ENCODE data around the gene HOXA11. TPM values are rescaled to one million over a fixed set of nuclear protein-coding genes. Genes with fewer than 3 reads are reported as not detected.

The HOXA11 gene
- total RNA-seq, 1 experiment from 2014 or later: not detected

DNA sequence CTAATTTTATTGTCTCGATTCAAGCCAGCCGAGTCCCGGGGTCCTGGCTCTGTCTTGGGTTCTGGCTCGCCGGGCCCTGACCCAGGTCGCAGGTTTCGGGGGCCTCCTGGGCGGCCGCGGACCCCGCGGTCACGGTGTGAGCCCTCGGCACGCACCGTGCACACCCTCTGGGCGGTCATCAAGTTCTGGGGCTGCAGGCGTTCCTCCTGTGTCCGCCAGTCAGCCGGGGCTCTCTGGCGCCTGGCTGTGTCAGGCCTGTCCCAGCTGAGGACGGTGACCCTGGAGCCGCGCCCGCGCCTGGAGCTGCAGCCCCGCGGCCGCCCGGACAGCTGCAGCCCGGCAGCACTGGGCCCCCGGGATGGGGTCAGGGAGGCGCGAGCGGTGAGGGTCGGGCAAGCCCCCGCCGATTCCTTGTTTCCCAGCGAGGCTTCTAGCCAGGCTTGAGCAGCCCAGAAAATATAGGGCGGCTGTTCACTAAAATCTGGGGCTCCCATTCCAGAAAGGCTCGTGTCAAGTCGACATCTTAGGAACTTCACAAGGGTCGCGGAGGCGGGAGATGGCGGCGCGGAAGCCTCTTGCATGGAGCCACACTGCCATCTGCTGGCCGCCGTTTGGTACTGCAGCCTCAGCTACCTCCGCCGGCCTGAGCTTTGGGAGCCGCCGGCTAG, 24.4 kb downstream of the HOXA11 start:
- H3K9ac ChIP-seq (ENCODE audit: low read length): peak overlapping the region; percentile 74
- peaks cover 33% of the 10 kb centered on the region for H3K4me1 ChIP-seq (ENCODE audit: low read length)

DNA sequence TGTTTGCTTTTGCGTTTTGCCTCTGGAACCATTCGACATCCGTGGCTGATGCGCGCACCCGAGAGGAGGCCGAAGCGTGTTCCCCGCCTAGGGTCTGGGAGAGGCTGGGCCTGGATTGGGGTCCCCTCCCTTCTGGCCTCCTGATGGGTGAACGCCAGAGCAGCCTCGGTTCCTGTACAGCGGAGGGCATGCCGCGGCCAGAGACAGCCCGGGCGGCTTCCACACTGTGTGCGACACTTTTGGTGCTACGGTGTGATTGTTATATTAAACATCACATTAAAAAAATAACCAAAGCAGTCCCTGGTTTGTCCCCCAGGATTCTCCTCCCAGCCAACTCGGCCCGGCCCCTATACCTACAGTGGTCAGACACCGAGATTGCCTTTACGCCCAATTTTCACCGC, 24.9 kb downstream of the HOXA11 start:
- peaks cover 38% of the 10 kb centered on the region for H3K4me1 ChIP-seq (ENCODE audit: low read length)
- H3K27ac ChIP-seq (ENCODE audit: low read length): no peak overlapping the region
- H3K79me2 ChIP-seq (ENCODE audit: low read length): no peaks in the 10 kb centered on the region
- no peaks in the 10 kb centered on the region for H3K27me3 ChIP-seq (ENCODE audit: low read length)
- peak overlapping the region; percentile 74 for H3K9ac ChIP-seq (ENCODE audit: low read length)
- H3K4me2 ChIP-seq (ENCODE audit: low read depth, low read length, poor library complexity, severe bottlenecking): peak overlapping the region; percentile 100
- H3K36me3 ChIP-seq (ENCODE audit: insufficient read depth, low read length): no peaks in the 10 kb centered on the region
- H4K20me1 ChIP-seq (ENCODE audit: insufficient read depth, low read depth, low read length): no peaks in the 10 kb centered on the region
- no peak for DNase-seq
- H3K9me2 ChIP-seq (replicated peaks; ENCODE audit: insufficient read depth, low read length): no peaks in the 10 kb centered on the region
- no peaks in the 10 kb centered on the region for H3K9me3 ChIP-seq (ENCODE audit: low read length)
- peak overlapping the region; percentile 100 for H2AFZ ChIP-seq (ENCODE audit: low read length)
- peak overlapping the region; percentile 85 for H3K4me3 ChIP-seq (ENCODE audit: low read length)

More for the DNA sequence above, 24.4 kb downstream of the HOXA11 start:
- peak overlapping the region; percentile 85 for H3K4me3 ChIP-seq (ENCODE audit: low read length)
- no peaks in the 10 kb centered on the region for H3K9me2 ChIP-seq (replicated peaks; ENCODE audit: insufficient read depth, low read length)
- no peaks in the 10 kb centered on the region for H4K20me1 ChIP-seq (ENCODE audit: insufficient read depth, low read depth, low read length)
- no peaks in the 10 kb centered on the region for H3K27me3 ChIP-seq (ENCODE audit: low read length)
- H3K4me2 ChIP-seq (ENCODE audit: low read depth, low read length, poor library complexity, severe bottlenecking): peak overlapping the region; percentile 100
- no peaks in the 10 kb centered on the region for H3K36me3 ChIP-seq (ENCODE audit: insufficient read depth, low read length)
- H3K9me3 ChIP-seq (ENCODE audit: low read length): no peaks in the 10 kb centered on the region
- H3K79me2 ChIP-seq (ENCODE audit: low read length): no peaks in the 10 kb centered on the region
- H2AFZ ChIP-seq (ENCODE audit: low read length): peak overlapping the region; percentile 100
- DNase-seq: peak; percentile 95
- no peak overlapping the region for H3K27ac ChIP-seq (ENCODE audit: low read length)

DNA sequence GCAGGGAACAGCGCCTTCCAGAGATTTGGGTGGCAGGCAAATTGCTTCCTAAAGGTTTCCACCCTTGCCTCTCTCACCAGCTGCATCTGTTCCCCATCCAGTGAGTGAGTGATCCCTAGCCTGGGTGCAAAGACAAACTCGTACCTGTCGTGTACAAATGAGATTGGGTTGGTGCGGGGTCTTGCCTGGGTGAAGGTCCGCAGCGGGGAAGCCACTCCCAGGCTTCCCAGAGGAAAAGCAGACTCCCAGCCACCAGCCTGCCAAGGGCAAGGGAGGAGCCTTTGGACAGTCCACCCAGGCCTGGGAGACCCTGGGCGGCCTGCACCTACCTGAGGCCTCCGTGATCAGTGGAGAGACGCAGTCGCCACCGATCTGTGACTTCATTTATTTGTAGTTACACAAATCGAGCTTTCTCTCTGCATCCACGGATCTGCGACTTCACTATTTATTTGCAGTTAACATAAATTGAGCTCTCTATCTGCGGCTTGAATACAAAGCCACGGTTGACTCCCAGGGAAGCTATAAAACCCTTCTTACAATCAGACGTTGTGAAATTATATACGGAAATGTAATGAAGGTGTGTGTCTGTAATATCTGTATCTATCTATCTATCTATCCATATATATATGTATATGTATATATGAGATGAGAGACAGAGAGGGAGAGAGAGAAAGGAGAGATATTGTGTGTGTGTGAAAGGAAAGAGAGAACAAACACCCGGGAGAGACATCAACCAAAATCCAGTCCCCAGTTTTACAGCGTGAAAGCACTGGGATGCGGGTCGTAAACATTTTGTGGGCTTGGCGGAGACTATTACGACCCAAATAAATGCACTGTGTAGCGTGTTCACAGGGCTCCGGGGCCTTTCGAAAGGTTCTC, 25.5 kb downstream of the HOXA11 start:
- Histone ChIP-seq H3K27me3 (ENCODE audit: low read length) (no peaks in the 10 kb centered on the region), H4K20me1 (ENCODE audit: insufficient read depth, low read depth, low read length) (no peaks in the 10 kb centered on the region), H2AFZ (ENCODE audit: low read length) (no peak overlapping the region), H3K36me3 (ENCODE audit: insufficient read depth, low read length) (no peaks in the 10 kb centered on the region), H3K27ac (ENCODE audit: low read length) (no peak overlapping the region), H3K4me3 (ENCODE audit: low read length) (peak overlapping the region; percentile 85; the same call in 1 of the 2 replicates), H3K79me2 (ENCODE audit: low read length) (no peaks in the 10 kb centered on the region), H3K4me1 (ENCODE audit: low read length) (peaks cover 44% of the 10 kb centered on the region), H3K9me3 (ENCODE audit: low read length) (no peaks in the 10 kb centered on the region), H3K9ac (ENCODE audit: low read length) (no peak overlapping the region), H3K4me2 (ENCODE audit: low read depth, low read length, poor library complexity, severe bottlenecking) (peak overlapping the region; percentile 100), H3K9me2 (replicated peaks; ENCODE audit: insufficient read depth, low read length) (no peaks in the 10 kb centered on the region)
- DNase-seq: no peak

DNA sequence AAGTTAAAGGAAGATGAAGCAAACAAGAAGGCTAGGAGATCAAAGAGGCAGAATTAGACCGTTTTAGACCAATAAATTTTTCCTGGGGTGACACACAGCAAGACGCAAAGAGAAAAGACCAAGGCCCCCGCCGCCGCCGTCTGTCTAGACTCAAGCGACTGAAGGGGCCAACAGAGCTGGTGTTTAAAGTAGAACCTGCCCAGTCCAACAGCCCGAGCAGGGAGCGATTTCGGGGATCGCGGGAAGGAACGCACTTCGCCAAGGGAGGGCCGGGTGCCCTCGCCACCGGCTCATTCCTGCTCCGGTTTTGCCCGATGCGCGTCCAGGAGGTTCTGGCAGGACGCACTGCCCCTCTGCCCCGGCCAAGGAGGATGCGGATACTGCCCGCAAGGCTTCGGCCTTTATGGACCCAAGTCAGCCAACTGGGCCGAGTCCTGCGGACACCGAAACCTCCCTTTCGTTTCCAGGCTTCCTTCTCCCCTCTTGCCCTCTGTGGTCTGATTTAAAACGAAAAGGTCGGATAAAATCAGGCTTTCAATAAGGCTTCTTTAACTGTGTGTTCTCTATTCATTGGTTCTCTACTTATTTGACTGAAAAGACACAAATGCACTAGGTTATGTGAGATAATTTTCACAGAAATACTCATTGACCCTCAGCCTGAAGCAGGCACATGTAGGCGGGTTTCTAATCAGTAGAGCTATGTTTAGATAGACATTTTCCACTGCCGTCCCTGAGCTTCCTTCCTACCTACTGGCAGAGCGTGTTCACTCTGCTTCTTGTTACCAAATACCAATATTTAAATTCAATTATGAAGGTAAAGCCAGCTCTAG, 26.4 kb downstream of the HOXA11 start:
- Histone ChIP-seq H3K9me2 (replicated peaks; ENCODE audit: insufficient read depth, low read length) (no peaks in the 10 kb centered on the region), H3K9ac (ENCODE audit: low read length) (no peak overlapping the region), H3K27me3 (ENCODE audit: low read length) (no peaks in the 10 kb centered on the region), H3K9me3 (ENCODE audit: low read length) (no peaks in the 10 kb centered on the region), H3K79me2 (ENCODE audit: low read length) (no peaks in the 10 kb centered on the region), H4K20me1 (ENCODE audit: insufficient read depth, low read depth, low read length) (no peaks in the 10 kb centered on the region), H3K36me3 (ENCODE audit: insufficient read depth, low read length) (no peaks in the 10 kb centered on the region), H3K27ac (ENCODE audit: low read length) (no peak overlapping the region), H3K4me2 (ENCODE audit: low read depth, low read length, poor library complexity, severe bottlenecking) (no peak overlapping the region), H2AFZ (ENCODE audit: low read length) (no peak overlapping the region), H3K4me3 (ENCODE audit: low read length) (no peak overlapping the region), H3K4me1 (ENCODE audit: low read length) (peaks cover 48% of the 10 kb centered on the region)
- no peak for DNase-seq

DNA sequence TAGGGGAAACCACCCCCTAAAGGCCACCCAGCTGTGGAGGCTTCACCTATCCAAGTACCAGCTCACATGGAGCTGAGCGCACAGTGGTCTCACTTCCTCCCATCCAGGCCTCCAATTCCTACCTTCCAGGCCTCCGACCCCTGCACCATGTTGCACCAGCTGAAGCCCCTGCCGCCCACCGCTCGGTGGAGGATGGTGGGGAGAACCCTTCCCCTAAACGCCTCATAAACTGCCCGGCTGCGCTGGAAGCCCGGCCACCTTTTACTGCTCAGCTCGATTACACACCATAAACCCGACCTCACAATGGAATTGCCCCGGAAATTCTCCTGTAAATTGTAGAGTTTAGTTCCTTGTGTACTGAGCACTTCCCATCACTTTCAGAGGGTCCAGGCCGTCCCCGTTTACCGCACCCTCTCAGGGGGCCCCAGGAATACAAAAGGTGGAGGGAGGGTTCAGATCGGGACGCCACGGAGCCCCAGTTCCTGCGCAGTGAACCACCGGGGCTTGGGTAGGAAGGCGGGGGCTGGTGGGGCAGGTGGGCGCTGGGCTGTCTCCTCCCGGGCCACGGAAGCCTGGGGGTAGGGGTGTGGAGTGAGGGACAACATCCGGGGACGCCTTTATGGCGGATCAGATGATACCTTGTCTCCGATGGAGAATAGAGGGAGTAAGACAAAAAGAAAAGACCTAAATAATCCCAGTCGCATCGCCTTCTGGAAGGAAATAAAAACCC, 27.2 kb downstream of the HOXA11 start:
- Histone ChIP-seq H3K9me2 (replicated peaks; ENCODE audit: insufficient read depth, low read length) (no peaks in the 10 kb centered on the region), H3K4me3 (ENCODE audit: low read length) (no peak overlapping the region), H3K4me2 (ENCODE audit: low read depth, low read length, poor library complexity, severe bottlenecking) (no peak overlapping the region), H3K9me3 (ENCODE audit: low read length) (no peaks in the 10 kb centered on the region), H3K79me2 (ENCODE audit: low read length) (no peaks in the 10 kb centered on the region), H3K27me3 (ENCODE audit: low read length) (no peaks in the 10 kb centered on the region), H2AFZ (ENCODE audit: low read length) (no peak overlapping the region), H3K9ac (ENCODE audit: low read length) (no peak overlapping the region), H3K4me1 (ENCODE audit: low read length) (peaks cover 48% of the 10 kb centered on the region), H3K36me3 (ENCODE audit: insufficient read depth, low read length) (no peaks in the 10 kb centered on the region), H4K20me1 (ENCODE audit: insufficient read depth, low read depth, low read length) (no peaks in the 10 kb centered on the region), H3K27ac (ENCODE audit: low read length) (no peak overlapping the region)
- no peak for DNase-seq

DNA sequence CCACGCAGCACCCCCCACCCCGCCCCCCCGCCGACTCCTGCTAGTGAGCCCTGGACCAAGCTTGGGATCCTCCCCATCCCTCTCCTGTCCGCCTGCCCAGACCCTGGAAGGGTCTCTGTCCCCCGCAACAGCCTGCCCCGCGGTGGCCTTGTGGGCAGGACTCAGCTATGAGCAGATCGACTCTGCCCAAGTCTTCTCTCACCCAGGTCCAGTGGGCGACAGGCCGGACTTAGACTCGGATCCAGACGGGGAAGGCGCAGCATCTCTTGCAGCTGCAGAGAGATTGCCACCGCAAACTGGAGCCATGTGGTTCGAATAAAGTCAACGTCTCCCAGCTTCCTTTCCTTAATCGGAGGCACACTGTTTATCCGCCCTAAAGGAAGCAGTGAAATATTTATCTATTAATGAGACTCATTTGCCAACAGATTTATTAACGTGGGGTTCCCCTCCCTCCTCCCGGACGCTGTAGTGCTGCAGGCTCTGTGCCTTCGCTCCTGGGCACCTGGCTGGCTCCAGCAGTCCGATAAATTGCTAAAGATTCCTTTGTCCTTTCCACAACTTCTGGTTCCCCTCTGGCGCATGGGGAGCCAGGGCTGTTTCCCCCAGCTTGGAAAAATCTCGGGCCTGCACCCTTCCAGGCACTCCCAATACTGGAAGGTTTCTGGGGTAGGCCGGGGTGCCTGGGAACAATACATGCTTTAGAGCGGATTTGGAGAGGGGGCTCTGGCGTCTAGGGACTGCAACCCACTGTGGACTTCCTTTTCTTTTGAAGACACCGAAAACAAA, 27.9 kb downstream of the HOXA11 start:
- H2AFZ ChIP-seq (ENCODE audit: low read length): peak overlapping the region; percentile 96; the same call in 1 of the 2 replicates
- peak overlapping the region; percentile 77 for H3K4me2 ChIP-seq (ENCODE audit: low read depth, low read length, poor library complexity, severe bottlenecking)
- no peaks in the 10 kb centered on the region for H3K9me2 ChIP-seq (replicated peaks; ENCODE audit: insufficient read depth, low read length)
- DNase-seq: peak; percentile 44
- H3K4me1 ChIP-seq (ENCODE audit: low read length): peaks cover 50% of the 10 kb centered on the region
- H3K27me3 ChIP-seq (ENCODE audit: low read length): no peaks in the 10 kb centered on the region
- H4K20me1 ChIP-seq (ENCODE audit: insufficient read depth, low read depth, low read length): no peaks in the 10 kb centered on the region
- peak overlapping the region; percentile 78 for H3K9ac ChIP-seq (ENCODE audit: low read length)
- H3K79me2 ChIP-seq (ENCODE audit: low read length): no peaks in the 10 kb centered on the region
- H3K4me3 ChIP-seq (ENCODE audit: low read length): peak overlapping the region; percentile 69
- H3K27ac ChIP-seq (ENCODE audit: low read length): no peak overlapping the region
- H3K9me3 ChIP-seq (ENCODE audit: low read length): no peaks in the 10 kb centered on the region
- no peaks in the 10 kb centered on the region for H3K36me3 ChIP-seq (ENCODE audit: insufficient read depth, low read length)

DNA sequence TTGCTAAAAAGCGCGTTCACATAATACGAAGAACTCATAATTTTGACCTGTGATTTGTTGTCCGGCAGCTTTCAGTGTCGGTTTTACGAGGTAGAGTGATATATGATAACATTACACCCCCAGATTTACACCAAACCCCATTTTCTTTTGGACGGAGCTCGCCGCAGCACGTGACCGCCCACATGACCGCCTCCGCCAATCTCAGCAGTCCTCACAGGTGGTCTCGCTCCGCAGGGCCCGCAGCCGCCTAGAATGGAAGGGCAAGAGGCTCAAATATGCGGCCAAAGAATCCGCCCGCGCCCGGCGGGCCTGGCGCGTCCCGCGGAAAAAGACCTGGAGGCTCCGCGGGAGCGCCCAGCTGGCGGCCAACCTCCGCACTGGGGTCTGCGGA, 28.5 kb downstream of the HOXA11 start, which contains the start of gene HOXA7:
Gene HOXA7, minus strand, starts transcription at position 168 of the 391 bp plus-strand sequence. Its CDS starts 130 bp downstream, at position 38.
- Histone ChIP-seq H4K20me1 (ENCODE audit: insufficient read depth, low read depth, low read length) (no peaks in the 10 kb centered on the region), H3K4me1 (ENCODE audit: low read length) (peaks cover 52% of the 10 kb centered on the region), H2AFZ (ENCODE audit: low read length) (peak within 1 kb of the TSS; percentile 96), H3K36me3 (ENCODE audit: insufficient read depth, low read length) (no peaks in the 10 kb centered on the region), H3K9me2 (replicated peaks; ENCODE audit: insufficient read depth, low read length) (no peaks in the 10 kb centered on the region), H3K27me3 (ENCODE audit: low read length) (no peaks in the 10 kb centered on the region), H3K4me3 (ENCODE audit: low read length) (peak within 1 kb of the TSS; percentile 69), H3K4me2 (ENCODE audit: low read depth, low read length, poor library complexity, severe bottlenecking) (peak within 1 kb of the TSS; percentile 77), H3K9me3 (ENCODE audit: low read length) (no peaks in the 10 kb centered on the region), H3K9ac (ENCODE audit: low read length) (peak within 1 kb of the TSS; percentile 78), H3K27ac (ENCODE audit: low read length) (peak within 1 kb of the TSS; percentile 75), H3K79me2 (ENCODE audit: low read length) (no peaks in the 10 kb centered on the region)
- DNase-seq: peak; percentile 90
